ENCODE measurements around the gene FBXL3. TPM values are rescaled to one million over a fixed set of nuclear protein-coding genes. Genes with fewer than 3 reads are reported as not detected.
"Not testable (repeated sequence)": the region's sequence is repeated elsewhere in the genome, so short reads cannot be mapped to it uniquely, and the experiment has no call there.

FBXL3 gene
- total and polyA plus RNA-seq, 4 donors, result 10.2 to 60.4 (median 28.1) TPM

DNA sequence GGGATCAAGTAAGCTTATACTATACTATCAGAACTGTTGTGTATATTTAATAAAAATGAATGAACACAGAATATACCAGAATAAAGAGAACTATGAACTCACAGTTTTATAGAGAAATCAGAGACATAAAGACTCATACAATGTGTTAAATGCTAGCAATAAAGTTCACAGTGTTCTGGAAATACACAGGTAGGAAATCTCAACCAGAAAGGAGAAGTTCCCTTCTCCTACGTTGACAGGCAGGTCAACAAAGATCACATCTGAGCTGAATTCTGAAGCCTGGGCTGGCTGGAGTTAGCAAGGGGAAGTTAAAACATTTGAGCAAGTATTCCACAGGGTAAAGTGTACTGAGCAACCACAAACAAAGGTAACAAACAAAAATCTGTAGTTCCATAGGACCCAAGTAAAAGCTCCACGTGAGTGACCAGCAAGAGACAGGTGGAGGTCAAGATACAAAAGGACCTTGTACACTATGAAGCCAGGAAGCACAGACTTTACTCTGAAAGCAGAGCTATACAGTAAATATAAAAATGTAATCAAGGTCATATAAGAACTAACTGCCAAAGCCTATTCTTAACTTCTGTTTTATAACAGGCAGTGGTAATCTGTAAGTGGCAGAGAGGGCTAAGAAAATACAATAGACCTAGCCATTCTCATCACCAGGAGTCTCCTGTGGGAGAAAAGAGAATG is 13.0 kb downstream of the FBXL3 start:
- no peak for DNase-seq (ENCODE audit: low spot score)
- 75% methylated on average over 2 of the region's 2 CpGs for WGBS
- Histone ChIP-seq H3K9me3 (ENCODE audit: control insufficient read depth in 4 of 4, low read length in 3 of 4) (no peaks in the 10 kb centered on the region), H3K27ac (ENCODE audit: low read depth in 1 of 2, low read length in 2 of 2) (no peak overlapping the region), H3K9ac (ENCODE audit: low read depth in 1 of 2, low read length in 2 of 2) (no peak overlapping the region), H3K4me3 (ENCODE audit: low read depth in 1 of 3, low read length in 3 of 3) (no peak overlapping the region), H3K36me3 (ENCODE audit: control insufficient read depth in 4 of 4, insufficient read depth in 3 of 4, low read depth in 1 of 4, low read length in 3 of 4) (peaks cover 5 to 64% (median 52%) of the 10 kb centered on the region in 4 donors), H3K4me1 (ENCODE audit: control insufficient read depth in 4 of 4, insufficient read depth in 4 of 4, low read length in 3 of 4) (peaks cover 0 to under 1% (median 0%) of the 10 kb centered on the region in 4 donors), H3K27me3 (ENCODE audit: control insufficient read depth in 4 of 4, insufficient read depth in 4 of 4, low read length in 3 of 4) (no peaks in the 10 kb centered on the region)
- TF ChIP-seq HNF4G (IDR thresholded peaks at IDR 0.05) (no peak), NR2F2 (IDR thresholded peaks at IDR 0.05) (no peak), FOXA1 (IDR thresholded peaks at IDR 0.05) (no peak), JUND (IDR thresholded peaks at IDR 0.05) (no peak), GABPA (IDR thresholded peaks at IDR 0.05 in 1 of 2, conservative IDR thresholded peaks at IDR 0.05 in 1 of 2) (no peak), SP1 (IDR thresholded peaks at IDR 0.05) (no peak), TAF1 (conservative IDR thresholded peaks at IDR 0.05) (no peak), HNF4A (conservative IDR thresholded peaks at IDR 0.05) (no peak), RAD21 (IDR thresholded peaks at IDR 0.05) (no peak)
- TF ChIP-seq, protein P1, sequence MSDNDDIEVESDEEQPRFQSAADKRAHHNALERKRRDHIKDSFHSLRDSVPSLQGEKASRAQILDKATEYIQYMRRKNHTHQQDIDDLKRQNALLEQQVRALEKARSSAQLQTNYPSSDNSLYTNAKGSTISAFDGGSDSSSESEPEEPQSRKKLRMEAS (IDR thresholded peaks at IDR 0.05), result no peak
- TF ChIP-seq, protein P2, sequence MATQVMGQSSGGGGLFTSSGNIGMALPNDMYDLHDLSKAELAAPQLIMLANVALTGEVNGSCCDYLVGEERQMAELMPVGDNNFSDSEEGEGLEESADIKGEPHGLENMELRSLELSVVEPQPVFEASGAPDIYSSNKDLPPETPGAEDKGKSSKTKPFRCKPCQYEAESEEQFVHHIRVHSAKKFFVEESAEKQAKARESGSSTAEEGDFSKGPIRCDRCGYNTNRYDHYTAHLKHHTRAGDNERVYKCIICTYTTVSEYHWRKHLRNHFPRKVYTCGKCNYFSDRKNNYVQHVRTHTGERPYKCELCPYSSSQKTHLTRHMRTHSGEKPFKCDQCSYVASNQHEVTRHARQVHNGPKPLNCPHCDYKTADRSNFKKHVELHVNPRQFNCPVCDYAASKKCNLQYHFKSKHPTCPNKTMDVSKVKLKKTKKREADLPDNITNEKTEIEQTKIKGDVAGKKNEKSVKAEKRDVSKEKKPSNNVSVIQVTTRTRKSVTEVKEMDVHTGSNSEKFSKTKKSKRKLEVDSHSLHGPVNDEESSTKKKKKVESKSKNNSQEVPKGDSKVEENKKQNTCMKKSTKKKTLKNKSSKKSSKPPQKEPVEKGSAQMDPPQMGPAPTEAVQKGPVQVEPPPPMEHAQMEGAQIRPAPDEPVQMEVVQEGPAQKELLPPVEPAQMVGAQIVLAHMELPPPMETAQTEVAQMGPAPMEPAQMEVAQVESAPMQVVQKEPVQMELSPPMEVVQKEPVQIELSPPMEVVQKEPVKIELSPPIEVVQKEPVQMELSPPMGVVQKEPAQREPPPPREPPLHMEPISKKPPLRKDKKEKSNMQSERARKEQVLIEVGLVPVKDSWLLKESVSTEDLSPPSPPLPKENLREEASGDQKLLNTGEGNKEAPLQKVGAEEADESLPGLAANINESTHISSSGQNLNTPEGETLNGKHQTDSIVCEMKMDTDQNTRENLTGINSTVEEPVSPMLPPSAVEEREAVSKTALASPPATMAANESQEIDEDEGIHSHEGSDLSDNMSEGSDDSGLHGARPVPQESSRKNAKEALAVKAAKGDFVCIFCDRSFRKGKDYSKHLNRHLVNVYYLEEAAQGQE (IDR thresholded peaks at IDR 0.05), result no peak

GRCh38 chr13:77009719-77010118 is 17.2 kb downstream of the FBXL3 start:
- not testable (repeated sequence) for H3K9me3 ChIP-seq (ENCODE audit: control insufficient read depth in 4 of 4, low read length in 3 of 4); H3K9ac ChIP-seq (ENCODE audit: low read depth in 1 of 2, low read length in 2 of 2); H3K4me1 ChIP-seq (ENCODE audit: control insufficient read depth in 4 of 4, insufficient read depth in 4 of 4, low read length in 3 of 4); H3K4me3 ChIP-seq (ENCODE audit: low read depth in 1 of 3, low read length in 3 of 3); H3K27ac ChIP-seq (ENCODE audit: low read depth in 1 of 2, low read length in 2 of 2); DNase-seq (ENCODE audit: low spot score); H3K27me3 ChIP-seq (ENCODE audit: control insufficient read depth in 4 of 4, insufficient read depth in 4 of 4, low read length in 3 of 4)
- H3K36me3 ChIP-seq (ENCODE audit: control insufficient read depth in 4 of 4, insufficient read depth in 3 of 4, low read depth in 1 of 4, low read length in 3 of 4), result peaks cover 7 to 51% (median 41%) of the 10 kb centered on the region in 4 donors
- WGBS, result 80% methylated on average over 5 of the region's 5 CpGs

DNA sequence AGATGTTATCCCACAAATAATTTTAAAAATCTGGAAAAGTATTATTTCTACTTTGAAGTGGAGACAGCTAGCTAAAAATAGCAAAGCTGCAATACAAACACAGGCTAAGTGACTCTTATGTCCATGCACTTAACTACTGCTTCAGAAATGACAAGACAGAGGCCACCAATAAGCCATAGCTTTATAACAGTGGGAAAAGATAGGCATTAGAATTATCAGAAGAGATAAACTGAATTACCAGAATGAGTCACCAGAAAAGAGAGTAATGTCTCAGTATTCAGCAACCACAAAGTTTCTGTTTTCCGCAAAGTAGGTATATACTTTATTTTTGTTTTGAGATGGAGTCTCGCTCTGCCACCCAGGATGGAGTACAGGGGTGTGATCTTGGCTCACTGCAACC is 17.9 kb downstream of the FBXL3 start:
- Histone ChIP-seq H3K36me3 (ENCODE audit: control insufficient read depth in 4 of 4, insufficient read depth in 3 of 4, low read depth in 1 of 4, low read length in 3 of 4) (peaks cover 5 to 44% (median 34%) of the 10 kb centered on the region in 4 donors), H3K9ac (ENCODE audit: low read depth in 1 of 2, low read length in 2 of 2) (no peak overlapping the region), H3K27me3 (ENCODE audit: control insufficient read depth in 4 of 4, insufficient read depth in 4 of 4, low read length in 3 of 4) (no peaks in the 10 kb centered on the region), H3K4me3 (ENCODE audit: low read depth in 1 of 3, low read length in 3 of 3) (no peak overlapping the region), H3K9me3 (ENCODE audit: control insufficient read depth in 4 of 4, low read length in 3 of 4) (no peaks in the 10 kb centered on the region), H3K4me1 (ENCODE audit: control insufficient read depth in 4 of 4, insufficient read depth in 4 of 4, low read length in 3 of 4) (no peaks in the 10 kb centered on the region), H3K27ac (ENCODE audit: low read depth in 1 of 2, low read length in 2 of 2) (no peak overlapping the region)
- WGBS, result 96% methylated on average over 2 of the region's 2 CpGs
- DNase-seq (ENCODE audit: low spot score), result no peak
- TF ChIP-seq FOXA1 (IDR thresholded peaks at IDR 0.05) (no peak), HNF4A (conservative IDR thresholded peaks at IDR 0.05) (no peak), GABPA (IDR thresholded peaks at IDR 0.05 in 1 of 2, conservative IDR thresholded peaks at IDR 0.05 in 1 of 2) (no peak), RAD21 (IDR thresholded peaks at IDR 0.05) (no peak), EGR1 (IDR thresholded peaks at IDR 0.05; ENCODE audit: low read depth in 2 of 2) (no peak), FOXA2 (IDR thresholded peaks at IDR 0.05) (no peak), TAF1 (conservative IDR thresholded peaks at IDR 0.05) (no peak), RXRA (IDR thresholded peaks at IDR 0.05) (no peak), ATF3 (IDR thresholded peaks at IDR 0.05) (no peak), SP1 (IDR thresholded peaks at IDR 0.05) (no peak), YY1 (IDR thresholded peaks at IDR 0.05) (no peak), JUND (IDR thresholded peaks at IDR 0.05) (no peak)
- TF ChIP-seq, protein P3, sequence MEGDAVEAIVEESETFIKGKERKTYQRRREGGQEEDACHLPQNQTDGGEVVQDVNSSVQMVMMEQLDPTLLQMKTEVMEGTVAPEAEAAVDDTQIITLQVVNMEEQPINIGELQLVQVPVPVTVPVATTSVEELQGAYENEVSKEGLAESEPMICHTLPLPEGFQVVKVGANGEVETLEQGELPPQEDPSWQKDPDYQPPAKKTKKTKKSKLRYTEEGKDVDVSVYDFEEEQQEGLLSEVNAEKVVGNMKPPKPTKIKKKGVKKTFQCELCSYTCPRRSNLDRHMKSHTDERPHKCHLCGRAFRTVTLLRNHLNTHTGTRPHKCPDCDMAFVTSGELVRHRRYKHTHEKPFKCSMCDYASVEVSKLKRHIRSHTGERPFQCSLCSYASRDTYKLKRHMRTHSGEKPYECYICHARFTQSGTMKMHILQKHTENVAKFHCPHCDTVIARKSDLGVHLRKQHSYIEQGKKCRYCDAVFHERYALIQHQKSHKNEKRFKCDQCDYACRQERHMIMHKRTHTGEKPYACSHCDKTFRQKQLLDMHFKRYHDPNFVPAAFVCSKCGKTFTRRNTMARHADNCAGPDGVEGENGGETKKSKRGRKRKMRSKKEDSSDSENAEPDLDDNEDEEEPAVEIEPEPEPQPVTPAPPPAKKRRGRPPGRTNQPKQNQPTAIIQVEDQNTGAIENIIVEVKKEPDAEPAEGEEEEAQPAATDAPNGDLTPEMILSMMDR (IDR thresholded peaks at IDR 0.05; ENCODE audit: low read depth, low read length, missing input control), result no peak
- TF ChIP-seq, protein P1 (IDR thresholded peaks at IDR 0.05), result no peak
- TF ChIP-seq, protein P2 (IDR thresholded peaks at IDR 0.05), result no peak

Data from liver (tissue), 9 donors.